ENCODE data around the gene IL1RAP.
A peak's percentile ranks its signal among the peaks of the same experiment; 100 is the strongest.
"Not testable (repeated sequence)": the region's sequence is repeated elsewhere in the genome, so short reads cannot be mapped to it uniquely, and the experiment has no call there.

Gene IL1RAP

DNA sequence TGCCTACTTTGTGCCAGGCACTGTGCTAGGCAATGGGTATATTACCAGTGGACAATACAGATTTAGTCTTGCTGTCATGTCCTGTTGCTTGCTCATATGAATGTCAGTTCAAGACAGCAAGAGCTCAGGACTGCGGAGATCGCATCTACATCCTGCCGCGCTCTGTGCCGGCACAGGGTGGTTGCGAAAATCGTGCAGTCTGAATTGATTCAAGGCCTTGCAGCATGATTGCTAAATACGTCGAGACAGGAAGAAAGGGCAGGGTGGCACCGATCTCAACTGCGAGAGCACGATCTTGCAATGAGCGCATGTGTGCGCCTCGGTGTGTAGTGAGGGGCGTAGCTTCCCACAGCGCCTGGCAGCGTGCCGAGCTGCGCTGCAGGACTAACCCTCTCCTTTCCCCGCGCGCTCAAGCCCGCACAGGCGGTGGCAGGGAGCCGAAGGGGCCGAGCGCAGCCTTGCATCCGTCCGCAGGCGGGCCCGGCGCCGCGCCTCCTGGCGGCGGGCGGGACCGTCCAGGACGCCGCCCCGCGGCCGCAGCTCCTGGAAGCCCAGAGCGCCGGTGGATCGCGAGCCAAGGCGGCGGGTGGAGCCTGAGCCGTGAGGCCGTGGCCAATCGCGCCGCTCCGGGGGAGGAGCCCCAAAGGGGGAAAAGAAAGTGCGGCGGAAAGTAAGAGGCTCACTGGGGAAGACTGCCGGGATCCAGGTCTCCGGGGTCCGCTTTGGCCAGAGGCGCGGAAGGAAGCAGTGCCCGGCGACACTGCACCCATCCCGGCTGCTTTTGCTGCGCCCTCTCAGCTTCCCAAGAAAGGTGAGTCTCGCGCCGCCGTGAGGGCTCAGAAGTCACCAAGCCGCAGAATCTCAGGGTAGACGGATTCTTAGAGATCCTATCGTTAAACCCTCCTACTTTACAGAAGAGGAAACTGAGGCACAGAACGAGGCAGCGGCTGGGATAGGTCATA, at the start of gene IL1RAP:
TSS of gene IL1RAP (plus strand) at position 677 of the 962 bp plus-strand sequence. CDS start 50,205 bp downstream, outside the sequence.
- DNase-seq (ENCODE audit: low read depth) = peak; percentile 77

DNA sequence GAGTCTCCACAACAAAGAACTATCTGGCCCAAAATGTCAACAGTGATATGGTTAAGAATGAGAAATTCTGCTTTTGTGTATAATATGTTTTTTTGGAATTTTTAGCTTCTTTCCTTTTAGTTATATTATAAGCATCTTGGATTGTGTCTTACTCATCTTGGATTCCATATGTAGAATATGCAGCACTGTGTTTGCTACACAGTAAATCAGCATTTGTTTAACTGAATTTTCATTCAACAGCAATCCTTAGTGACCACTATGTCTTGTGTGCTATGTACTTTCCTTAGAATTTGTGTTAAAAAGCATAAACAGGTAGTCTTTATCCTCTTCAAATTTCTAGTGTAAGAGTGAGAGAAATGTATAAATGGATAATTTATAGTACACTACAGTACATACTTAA, 46.0 kb upstream of the IL1RAP start:
- no peak for DNase-seq (ENCODE audit: low read depth)

- DNase-seq (ENCODE audit: low read depth) = not testable (repeated sequence)
These were observed 40.6 kb upstream of the IL1RAP start for GRCh38 chr3:190473261-190473660.

DNA sequence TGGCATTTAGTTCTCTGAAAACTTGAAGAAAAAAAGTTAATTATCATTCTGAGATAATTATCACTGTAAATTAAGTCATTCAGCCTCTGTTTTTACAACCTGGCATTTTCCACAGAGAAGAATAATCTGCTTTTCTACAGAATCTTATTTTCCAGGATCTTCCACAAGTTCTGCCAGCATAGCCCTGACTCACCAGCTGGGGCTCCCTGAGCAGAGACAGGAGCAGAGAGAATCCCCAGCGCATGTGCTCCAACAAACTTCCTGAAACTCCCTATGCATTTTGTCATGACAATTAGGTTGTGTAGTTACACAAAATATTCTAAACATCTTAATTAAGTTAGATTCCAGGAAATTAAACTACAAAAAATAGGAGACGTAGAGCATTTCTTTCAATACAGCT, 32.1 kb upstream of the IL1RAP start:
- DNase-seq (ENCODE audit: low read depth) = no peak

GRCh38 chr3:190485830-190486532, 27.9 kb upstream of the IL1RAP start:
- no peak for DNase-seq (ENCODE audit: low read depth)

- no peak for DNase-seq (ENCODE audit: low read depth)
These were observed 27.4 kb upstream of the IL1RAP start for GRCh38 chr3:190486533-190486864.

GRCh38 chr3:190486908-190487607, 26.8 kb upstream of the IL1RAP start:
- no peak for DNase-seq (ENCODE audit: low read depth)

- DNase-seq (ENCODE audit: low read depth) = no peak
These were observed 22.3 kb upstream of the IL1RAP start for GRCh38 chr3:190491533-190492054.

- no peak for DNase-seq (ENCODE audit: low read depth)
These were observed 21.8 kb upstream of the IL1RAP start for GRCh38 chr3:190492129-190492528.

- no peak for DNase-seq (ENCODE audit: low read depth)
These were observed 20.9 kb upstream of the IL1RAP start for GRCh38 chr3:190492966-190493365.

DNA sequence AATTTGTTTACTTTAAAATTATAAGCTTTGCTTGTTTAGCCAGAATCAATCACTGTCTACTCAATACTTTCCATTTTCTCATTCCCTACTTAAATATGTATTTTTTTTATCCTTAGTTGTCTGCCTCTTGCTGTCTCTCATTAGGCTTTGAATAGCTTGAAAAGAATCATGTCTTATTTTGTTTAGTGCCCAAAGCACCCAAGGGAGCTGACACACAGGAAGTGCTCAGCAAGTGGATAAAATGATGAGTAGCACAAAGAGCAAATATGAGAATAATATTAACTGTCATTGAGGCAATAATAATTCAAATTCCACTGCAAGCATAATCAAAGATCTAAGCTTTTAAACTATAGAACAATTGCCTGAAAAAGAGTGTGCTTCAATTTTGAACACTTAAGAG, 19.0 kb upstream of the IL1RAP start:
- no peak for DNase-seq (ENCODE audit: low read depth)

DNA sequence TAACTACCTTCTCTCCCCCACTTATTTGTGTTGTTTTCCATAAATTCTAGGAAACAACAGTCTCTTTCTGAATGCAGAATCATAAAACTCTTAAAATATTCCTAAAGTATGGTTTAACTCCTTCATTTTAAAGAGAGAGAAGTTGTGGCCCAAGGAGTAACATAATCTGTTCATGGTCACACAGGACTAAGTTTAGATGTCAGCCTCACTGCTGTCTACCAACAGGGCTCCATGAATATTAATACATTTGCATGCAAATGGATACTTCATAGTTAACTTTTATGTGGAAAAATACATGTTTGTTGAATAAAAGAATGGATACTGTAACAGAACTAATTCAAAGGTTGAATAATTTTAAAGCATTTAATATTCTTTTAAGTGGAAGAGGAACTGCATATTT, 18.5 kb upstream of the IL1RAP start:
- DNase-seq (ENCODE audit: low read depth) = no peak

- DNase-seq (ENCODE audit: low read depth) = no peak
These were observed 18.1 kb upstream of the IL1RAP start for GRCh38 chr3:190495796-190496195.

DNA sequence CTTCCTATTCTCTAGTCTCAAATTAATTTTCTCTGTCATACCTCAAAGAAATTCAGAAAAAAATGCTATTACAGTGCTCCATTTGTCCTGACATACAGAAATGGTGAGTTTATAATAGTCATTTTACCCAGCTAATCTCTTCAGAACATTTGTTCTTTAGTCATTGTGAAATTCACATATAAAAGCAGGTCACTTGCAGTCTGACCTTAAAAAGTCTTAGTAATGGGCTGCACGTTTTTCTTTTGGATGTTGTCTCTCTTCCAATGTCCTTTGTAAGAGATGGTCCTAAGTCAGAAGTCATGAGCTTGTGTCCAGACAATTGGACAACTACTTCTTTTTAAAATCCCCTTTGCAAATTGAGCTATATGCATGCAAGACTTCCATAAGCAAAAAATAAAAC, 17.0 kb upstream of the IL1RAP start:
- no peak for DNase-seq (ENCODE audit: low read depth)

DNA sequence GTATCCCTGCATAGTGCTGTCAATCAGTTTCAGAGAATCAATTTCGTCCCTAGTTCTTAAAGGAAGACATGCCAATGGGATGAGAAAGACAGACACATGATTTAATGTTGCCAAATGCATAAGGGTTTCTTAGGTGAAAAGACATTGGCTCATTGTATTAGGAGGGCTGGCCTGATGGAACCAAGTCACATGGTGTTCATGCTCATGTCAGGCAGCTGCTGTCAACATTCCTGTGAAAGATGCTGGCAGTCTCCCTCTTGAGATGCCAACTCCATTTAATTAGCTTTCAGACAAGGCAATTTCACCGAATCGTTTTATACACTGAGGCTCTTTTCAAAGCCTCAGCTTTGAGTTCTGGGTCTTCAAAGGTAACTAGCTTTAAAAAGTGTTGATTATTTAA, 16.1 kb upstream of the IL1RAP start:
- DNase-seq (ENCODE audit: low read depth) = no peak

DNA sequence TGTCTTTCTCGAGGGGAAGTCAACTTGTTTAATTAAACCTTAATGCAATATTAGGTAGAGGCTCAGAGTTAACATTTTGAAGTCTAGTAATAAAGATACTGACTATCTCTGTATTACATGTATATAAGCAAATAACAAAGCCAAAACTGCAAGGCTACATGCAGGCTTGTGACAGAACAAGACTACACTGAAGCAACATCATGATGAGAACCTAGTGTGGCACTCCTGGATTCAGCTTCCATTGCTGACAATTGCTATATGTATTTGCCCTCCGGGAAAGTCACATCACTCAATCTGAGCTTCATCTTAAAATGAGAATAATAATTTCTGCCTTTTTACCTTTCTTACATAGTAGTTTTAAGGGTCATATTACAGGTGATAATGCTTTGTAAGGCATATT, 15.6 kb upstream of the IL1RAP start:
- no peak for DNase-seq (ENCODE audit: low read depth)

GRCh38 chr3:190499122-190499521, 14.8 kb upstream of the IL1RAP start:
- no peak for DNase-seq (ENCODE audit: low read depth)

DNA sequence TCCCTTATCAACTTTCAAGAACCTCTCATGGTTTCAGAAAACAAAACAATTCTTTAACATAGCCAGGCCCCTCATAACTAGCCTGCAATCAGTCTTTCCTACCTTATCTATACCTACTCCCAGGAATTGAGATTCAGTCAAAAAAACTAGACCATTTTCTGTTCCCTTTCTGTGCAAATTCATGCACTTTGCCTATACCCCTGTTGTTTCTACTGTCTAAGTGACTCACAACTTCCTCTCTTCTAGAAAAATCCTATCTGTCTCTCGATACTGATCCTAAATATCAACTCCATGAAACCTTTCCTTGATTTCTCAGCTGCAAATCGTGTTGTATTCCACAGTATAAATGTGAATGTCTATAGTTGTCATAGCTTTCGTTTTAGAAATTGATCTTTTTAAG, 10.9 kb upstream of the IL1RAP start:
- no peak for DNase-seq (ENCODE audit: low read depth)

GRCh38 chr3:190504354-190505125, 9.3 kb upstream of the IL1RAP start:
- no peak for DNase-seq (ENCODE audit: low read depth)

DNA sequence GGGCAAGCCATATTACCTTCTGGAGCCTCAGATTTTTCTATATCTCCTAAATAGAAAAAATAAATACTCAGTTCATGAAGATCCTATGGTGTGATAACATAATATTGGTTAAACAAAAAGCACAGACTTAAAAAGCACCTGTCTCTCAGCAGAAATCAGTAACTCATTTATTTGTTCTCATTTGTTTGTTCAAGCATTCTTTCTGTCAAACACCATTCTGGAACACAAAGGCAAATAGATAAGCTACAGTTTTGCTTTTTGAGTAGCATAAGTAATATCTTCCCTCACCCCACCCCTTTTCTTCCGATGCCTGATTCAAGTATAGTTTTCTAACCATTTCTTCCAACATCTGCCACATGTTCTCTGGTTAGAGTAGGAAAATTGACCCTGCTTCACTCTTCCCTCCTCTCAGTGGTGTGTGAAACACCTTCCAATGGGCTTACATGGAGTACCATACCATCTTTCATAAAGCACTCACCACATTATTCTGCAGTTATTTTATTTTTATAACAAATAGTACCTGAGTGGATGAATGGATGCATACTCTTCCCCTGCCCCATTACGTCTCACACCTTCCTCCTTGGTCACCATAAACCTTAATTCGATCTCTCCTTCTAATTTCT, 8.4 kb upstream of the IL1RAP start:
- no peak for DNase-seq (ENCODE audit: low read depth)

- DNase-seq (ENCODE audit: low read depth) = no peak
These were observed 7.6 kb upstream of the IL1RAP start for GRCh38 chr3:190506271-190506670.

Measured in stimulated activated CD8-positive, alpha-beta memory T cell treated with anti-CD3 and anti-CD28 coated beads, Interleukin-4, amount 100 ng/mL, for 24 hours (primary cell).